ENCODE data around the gene HSD17B1. TPM values are rescaled to one million over a fixed set of nuclear protein-coding genes. Genes with fewer than 3 reads are reported as not detected.
"Not testable (repeated sequence)": the region's sequence is repeated elsewhere in the genome, so short reads cannot be mapped to it uniquely, and the experiment has no call there.

The HSD17B1 gene
- total RNA-seq, 4 donors from 2014 or later = 0.35 to 3.1 TPM; not detected in 2

DNA sequence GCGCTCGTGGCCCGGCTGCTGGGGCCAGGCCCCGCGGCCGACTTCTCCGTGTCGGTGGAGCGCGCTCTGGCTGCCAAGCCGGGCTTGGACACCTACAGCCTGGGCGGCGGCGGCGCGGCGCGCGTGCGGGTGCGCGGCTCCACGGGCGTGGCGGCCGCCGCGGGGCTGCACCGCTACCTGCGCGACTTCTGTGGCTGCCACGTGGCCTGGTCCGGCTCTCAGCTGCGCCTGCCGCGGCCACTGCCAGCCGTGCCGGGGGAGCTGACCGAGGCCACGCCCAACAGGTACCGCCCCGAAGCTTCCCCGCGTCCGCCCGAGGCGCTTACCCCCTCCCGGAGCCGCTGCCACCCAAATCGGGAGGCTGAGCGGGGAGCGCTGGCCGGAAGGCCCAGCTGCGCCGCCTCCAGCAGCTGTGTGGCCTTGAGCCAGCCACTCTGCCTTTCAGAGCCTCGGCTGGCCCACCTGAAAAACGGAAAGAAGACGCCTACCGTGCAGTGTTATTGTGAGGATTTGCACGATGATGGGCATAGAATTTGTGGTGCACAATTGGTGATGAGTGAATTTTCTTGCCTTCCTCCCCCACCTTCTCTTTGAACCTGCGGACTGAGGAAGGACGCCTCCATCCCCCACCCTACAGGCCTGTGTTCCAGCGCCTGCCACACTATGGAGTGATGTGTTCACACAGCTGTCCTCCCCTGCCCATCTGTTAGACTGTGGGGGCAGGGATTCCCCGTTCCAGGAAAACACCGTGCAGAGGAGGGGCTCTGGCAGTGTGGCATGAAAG, 16.2 kb upstream of the HSD17B1 start:
- Histone ChIP-seq H3K27ac (peak overlapping the region; percentile 93 to 97), H3K27me3 (no peaks in the 10 kb centered on the region), H3K36me3 (no peaks in the 10 kb centered on the region), H3K4me1 (peaks cover 0 to 7% of the 10 kb centered on the region in 2 donors), H3K9me3 (no peaks in the 10 kb centered on the region), H3K4me3 (peak overlapping the region; percentile 34 to 40)
- peak; percentile 86 to 88 for DNase-seq
- intact Hi-C loops (cut with DNase I; ENCODE audit: low total_unique reads) = no loop called here
- TF ChIP-seq CTCF (IDR thresholded peaks at IDR 0.05) (peak in 1 of 4 experiments; percentile 7), POLR2A (IDR thresholded peaks at IDR 0.05) (no peak)

- H3K9me3 ChIP-seq = no peaks in the 10 kb centered on the region
- peak overlapping the region; percentile 34 to 40 for H3K4me3 ChIP-seq
- TF ChIP-seq CTCF (IDR thresholded peaks at IDR 0.05) = no peak
- TF ChIP-seq POLR2A (IDR thresholded peaks at IDR 0.05) = no peak
- intact Hi-C loops (cut with DNase I; ENCODE audit: low total_unique reads) = no loop called here
- no peaks in the 10 kb centered on the region for H3K36me3 ChIP-seq
- no peak for DNase-seq
- H3K27ac ChIP-seq = peak overlapping the region; percentile 93 to 97
- no peaks in the 10 kb centered on the region for H3K27me3 ChIP-seq
- peaks cover 0 to 7% of the 10 kb centered on the region in 2 donors for H3K4me1 ChIP-seq
Observed at GRCh38 chr17:42537156-42537805, 15.4 kb upstream of the HSD17B1 start.

- DNase-seq = no peak
- Histone ChIP-seq H3K9me3 (no peaks in the 10 kb centered on the region), H3K4me3 (no peak overlapping the region), H3K27me3 (no peaks in the 10 kb centered on the region), H3K36me3 (no peaks in the 10 kb centered on the region), H3K27ac (no peak overlapping the region), H3K4me1 (peaks cover 0 to 7% of the 10 kb centered on the region in 2 donors)
- intact Hi-C loops (cut with DNase I; ENCODE audit: low total_unique reads) = no loop called here
- TF ChIP-seq CTCF (IDR thresholded peaks at IDR 0.05) (no peak), POLR2A (IDR thresholded peaks at IDR 0.05) (no peak)
Observed at GRCh38 chr17:42537826-42538451, 14.8 kb upstream of the HSD17B1 start.

GRCh38 chr17:42538482-42538881, 14.2 kb upstream of the HSD17B1 start:
- DNase-seq = no peak
- no peaks in the 10 kb centered on the region for H3K27me3 ChIP-seq
- H3K36me3 ChIP-seq = no peaks in the 10 kb centered on the region
- intact Hi-C loops (cut with DNase I; ENCODE audit: low total_unique reads) = no loop called here
- H3K9me3 ChIP-seq = no peaks in the 10 kb centered on the region
- no peak overlapping the region for H3K27ac ChIP-seq
- H3K4me3 ChIP-seq = no peak overlapping the region
- peaks cover 0 to 7% of the 10 kb centered on the region in 2 donors for H3K4me1 ChIP-seq
- TF ChIP-seq POLR2A (IDR thresholded peaks at IDR 0.05) = no peak
- TF ChIP-seq CTCF (IDR thresholded peaks at IDR 0.05) = no peak

DNA sequence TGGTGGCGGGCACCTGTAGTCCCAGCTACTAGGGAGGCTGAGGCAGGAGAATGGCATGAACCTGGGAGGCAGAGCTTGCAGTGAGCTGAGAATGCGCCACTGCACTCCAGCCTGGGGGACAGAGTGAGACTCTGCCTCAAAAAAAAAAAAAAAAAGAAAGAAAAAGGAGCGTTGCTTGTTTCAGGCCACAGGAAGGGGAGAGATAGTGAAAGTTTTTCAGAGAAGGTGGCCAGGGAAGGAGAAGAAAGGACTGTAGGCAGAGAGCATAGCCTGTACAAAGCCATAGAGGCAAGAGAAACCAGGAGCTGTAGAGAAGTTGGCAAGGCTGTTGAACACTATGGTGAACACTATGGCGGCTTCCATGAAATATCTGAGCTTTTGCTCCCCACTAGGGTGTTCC, 12.2 kb upstream of the HSD17B1 start:
- H3K9me3 ChIP-seq = not testable (repeated sequence)

More for the DNA sequence above, 12.2 kb upstream of the HSD17B1 start:
- DNase-seq; intact Hi-C loops (cut with DNase I; ENCODE audit: low total_unique reads); H3K27me3 ChIP-seq; H3K36me3 ChIP-seq; H3K4me1 ChIP-seq; H3K27ac ChIP-seq; H3K4me3 ChIP-seq: not testable (repeated sequence)

Data from uterus (tissue), 4 donors.